Forelimb muscle (tissue), 1 donor: ENCODE results near the gene UBE2Q2. TPM values are rescaled to one million over a fixed set of nuclear protein-coding genes. Genes with fewer than 3 reads are reported as not detected.
"Not testable (repeated sequence)": the region's sequence is repeated elsewhere in the genome, so short reads cannot be mapped to it uniquely, and the experiment has no call there.

Experiments
- DNase-seq: peaks from one replicate; pipeline ENCODE4 v3.0.0-alpha.2; 2013; ENCODE audit warnings: low read depth
- polyA plus RNA-seq: library from polyadenylated mRNA; unstranded; fragments of 120-200 nt; gene quantifications from one replicate; pipeline ENCODE4 v1.2.1, GENCODE V29; 2013; ENCODE audit not compliant: insufficient read length

The UBE2Q2 gene
- polyA plus RNA-seq, 1 donor, result 47.1 TPM

DNA sequence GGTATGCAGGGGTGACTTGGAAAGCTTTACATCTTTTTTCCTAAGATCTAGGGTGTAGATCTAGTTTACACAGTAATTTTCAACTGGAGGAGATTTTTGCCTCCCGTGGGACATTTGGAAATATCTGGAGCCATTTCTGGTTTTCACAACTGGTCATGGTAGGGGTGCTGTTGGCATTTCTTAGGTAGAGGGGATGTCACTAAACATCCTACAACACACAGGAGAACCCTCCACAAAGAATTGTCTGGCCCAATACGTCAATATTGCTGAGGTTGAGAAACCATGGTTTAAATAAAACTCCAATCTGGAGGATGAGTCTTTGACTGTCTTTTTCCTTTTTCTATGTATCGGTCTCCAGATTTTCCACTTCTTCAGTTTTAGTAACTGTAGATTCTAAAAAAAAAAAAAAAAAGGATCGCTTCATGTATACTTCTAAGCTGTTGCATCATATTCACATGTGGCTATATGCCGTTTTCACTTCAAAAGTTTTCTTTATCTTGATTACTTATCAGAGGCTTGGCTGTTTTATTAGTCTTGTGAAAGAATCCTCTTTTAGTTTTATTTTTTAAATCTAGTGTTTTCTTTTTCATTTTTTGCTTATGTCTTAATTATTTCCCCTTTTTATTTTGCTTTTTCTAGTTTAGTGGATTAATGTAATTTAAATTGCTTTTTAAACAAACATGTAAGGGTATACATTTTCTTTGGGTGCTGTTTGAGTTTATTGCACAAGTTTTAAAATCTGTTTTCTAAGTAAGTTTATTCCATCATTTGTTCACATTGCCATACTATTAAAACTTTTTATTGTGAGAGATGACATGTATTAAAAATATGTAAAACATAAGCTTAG lies 21.2 kb downstream of the UBE2Q2 start:
- DNase-seq, result no peak

DNA sequence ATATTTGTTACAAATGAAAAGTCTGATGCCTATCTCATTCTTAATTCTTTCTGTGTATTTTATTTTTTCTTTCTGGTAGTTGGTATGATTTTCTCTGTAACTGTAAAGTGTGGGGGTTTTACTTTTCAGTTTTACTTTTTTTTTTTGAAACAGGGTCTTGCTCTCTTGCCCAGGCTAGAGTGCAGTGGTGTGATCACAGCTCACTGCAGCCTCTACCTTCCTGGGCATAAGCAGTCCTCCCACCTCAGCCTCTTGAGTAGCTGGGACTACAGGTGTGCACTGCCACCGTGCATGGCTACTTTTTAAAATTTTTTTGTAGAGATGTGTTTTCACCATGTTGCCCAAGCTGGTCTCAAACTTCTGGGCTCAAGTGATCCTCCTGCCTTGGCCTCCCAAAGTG lies 22.8 kb downstream of the UBE2Q2 start:
- DNase-seq, result not testable (repeated sequence)

DNA sequence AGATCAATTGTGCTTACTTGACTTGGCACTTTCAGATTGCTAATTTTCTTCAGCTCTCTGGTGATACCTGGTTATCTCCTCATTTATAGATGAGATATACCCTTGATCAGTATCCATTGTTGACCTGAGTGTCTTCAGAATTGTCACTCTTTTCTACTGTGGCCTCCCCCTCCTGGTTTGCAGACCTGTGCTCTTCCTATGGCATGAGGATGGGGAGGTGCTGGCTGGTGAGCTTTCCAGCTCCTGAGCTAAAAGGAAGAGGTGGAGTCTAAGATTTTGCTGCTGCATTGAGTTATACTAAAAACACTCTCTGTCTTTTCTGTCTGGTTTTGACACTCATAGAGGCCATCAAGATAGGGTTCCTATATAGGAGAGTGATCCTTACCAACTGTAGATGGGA lies 23.7 kb downstream of the UBE2Q2 start:
- DNase-seq, result no peak

DNA sequence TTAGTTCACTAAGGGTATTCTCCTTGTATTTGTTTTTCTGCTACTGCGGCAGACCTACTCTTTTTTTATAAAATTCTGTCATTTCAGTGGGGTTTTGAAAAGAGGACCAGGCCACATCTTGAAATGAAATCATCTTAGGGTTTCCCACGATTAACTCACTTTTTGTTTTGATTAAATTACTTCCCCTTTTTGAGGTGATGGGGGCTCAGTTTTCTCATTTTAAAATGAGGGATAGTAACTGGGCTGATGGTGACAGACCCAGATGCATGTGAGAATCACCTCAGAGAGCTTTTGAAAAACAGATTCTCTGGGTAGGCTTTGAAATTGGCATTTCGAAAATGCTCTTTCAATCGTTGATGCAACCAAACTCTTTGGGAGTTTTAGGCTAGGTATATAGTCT lies 24.2 kb downstream of the UBE2Q2 start:
- no peak for DNase-seq

DNA sequence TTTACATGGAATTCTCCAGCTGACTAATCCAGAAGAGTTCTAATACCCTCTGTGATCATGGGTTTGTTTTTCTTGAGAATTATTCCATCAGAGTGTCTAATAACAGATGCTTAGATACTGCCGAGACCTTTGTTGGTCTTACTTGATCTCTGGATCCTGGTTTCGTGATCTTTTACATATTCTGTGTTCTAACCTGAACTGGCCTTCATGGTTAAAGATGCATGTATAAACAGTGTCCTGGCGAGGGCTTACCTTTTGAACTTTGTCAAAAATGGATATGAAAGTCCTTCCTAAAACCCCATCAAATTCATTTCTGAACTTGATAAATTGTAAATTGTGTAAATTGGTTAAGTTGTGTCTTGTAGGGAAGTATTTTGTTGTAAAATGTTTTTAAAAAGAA lies 24.8 kb downstream of the UBE2Q2 start:
- no peak for DNase-seq

DNA sequence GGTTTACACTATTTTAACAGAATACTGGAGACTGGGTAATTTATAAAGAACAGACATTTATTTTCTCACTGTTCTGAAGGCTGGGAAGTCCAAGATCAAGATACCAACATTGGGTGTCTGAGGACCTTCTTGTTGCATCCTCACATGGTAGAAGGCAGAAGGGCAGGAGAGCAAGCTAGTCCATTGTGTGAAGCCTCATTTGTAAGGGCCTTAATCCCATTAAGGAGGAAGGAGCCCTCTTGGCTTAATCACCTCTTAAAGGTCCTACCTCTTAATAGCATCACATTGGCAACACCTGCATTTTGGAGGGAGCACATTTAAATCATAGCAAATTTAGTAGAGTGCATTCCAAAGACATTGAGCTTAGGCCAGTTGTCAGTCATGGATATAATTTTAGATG lies 26.2 kb downstream of the UBE2Q2 start:
- no peak for DNase-seq

DNA sequence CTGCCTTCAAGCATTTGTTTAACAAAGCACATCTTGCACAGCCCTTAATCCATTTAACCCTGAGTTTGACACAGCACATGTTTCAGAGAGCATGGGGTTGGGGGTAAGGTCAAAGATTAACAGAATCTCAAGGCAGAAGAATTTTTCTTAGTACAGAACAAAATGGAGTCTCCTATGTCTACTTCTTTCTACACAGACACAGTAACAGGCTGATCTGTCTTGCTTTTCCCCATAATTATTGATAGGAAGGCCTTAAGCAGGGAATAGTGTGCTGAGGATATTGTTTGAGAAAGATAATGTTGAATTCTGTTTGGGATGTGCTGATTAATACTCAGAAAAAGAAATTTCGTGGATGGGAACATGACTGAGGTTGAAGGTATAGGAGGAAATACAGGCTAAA lies 28.3 kb downstream of the UBE2Q2 start:
- DNase-seq, result not testable (repeated sequence)

DNA sequence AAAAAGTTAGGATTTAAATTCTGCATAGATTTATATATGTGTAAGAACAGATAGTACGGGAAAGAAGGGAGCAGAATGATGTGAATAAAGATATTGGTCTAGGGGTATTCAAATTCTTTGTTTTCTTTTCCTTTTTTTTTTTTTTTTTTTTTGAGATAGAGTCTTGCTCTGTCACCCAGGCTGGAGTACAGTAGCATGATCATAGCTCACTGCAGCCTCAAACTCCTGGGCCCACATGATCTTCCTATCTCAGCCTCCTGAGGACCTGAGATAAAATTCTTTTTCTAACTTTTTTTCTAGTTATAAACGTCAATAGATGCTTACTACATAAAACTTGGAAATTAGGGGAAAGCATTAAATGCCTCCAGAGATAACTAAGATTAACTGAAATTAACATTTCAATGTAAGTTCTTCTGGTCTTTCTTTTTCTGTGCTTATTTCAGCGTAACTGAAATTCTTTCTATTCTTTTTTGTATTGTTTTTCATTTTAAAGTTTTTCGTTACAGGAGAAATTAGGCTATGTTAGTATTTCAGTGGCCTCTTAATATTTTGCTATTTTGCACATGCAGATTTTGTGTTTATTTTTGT lies 29.2 kb downstream of the UBE2Q2 start:
- DNase-seq, result no peak

DNA sequence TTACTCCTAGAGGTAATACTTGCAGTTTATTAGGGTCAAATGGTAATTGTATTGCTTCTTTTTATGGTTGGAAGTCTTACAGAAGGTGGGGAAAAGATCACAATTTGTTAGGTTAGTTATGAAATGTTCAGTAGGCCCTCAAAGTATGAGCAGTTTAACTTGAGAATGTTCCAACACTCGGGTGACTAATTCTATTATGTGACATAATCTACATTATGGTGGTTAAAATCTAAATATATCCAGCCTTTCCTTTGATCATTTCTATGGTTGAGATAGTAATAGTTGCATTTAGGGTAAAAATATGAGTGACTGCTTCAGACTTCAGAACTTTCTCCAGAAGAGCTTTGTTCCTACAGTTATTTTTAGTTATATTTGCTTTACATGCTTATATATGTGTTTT lies 40.8 kb downstream of the UBE2Q2 start:
- DNase-seq, result no peak

DNA sequence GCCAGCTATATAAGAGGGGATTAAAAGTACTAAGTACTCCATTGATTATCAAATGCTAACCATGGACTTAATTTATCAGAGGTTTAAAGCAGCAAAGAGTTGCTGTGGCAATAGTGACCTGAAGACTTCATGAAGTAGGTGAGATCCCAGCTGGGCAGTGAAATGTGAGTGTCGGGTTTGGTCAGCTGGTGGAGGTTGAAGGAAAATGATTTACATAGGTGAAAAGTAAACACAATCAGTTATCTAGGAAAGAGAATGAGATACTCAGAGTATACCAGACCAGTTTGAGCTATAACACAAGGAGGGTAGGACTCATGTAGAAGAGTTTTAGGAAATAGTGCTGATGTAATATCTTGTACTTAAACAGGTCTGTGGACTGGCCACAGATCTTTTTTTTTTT lies 43.9 kb downstream of the UBE2Q2 start:
- DNase-seq, result no peak

DNA sequence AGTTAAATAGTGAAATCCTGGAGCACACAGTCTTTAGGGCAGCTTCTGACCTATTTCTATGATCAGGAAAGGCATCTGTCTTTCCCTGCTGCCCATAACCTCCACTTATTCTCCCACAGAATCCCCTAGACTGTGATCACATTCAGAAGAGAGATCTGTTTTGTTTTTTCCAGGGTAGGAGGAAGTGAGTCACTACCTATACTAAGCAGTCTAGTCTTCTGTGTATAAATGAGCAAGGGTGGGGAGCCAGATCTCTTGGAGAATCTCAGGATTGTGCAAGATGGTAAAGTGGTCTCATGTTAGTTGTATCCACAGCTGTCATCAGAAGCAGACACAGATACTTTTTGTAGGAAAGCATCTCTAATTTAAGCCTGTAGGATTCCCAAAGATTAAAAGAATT lies 48.6 kb downstream of the UBE2Q2 start:
- DNase-seq, result no peak

DNA sequence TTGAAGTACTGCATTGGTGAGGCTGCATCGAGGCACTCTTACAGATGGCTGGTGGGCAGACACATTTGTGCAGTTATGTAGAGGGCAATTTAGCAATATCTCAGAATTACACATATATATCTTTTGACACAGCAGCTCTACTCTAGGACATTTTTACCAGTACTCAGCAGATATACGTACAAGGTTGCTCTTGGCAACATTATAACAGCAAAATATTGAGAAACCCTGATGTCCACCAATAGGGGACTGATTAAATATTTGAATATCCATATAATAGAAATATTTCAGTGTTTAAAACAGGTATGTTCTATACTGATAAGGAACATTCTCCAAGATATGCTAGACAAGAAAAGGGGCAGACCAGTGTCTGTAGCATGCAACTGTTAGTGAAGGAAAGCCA lies 52.5 kb downstream of the UBE2Q2 start:
- no peak for DNase-seq

DNA sequence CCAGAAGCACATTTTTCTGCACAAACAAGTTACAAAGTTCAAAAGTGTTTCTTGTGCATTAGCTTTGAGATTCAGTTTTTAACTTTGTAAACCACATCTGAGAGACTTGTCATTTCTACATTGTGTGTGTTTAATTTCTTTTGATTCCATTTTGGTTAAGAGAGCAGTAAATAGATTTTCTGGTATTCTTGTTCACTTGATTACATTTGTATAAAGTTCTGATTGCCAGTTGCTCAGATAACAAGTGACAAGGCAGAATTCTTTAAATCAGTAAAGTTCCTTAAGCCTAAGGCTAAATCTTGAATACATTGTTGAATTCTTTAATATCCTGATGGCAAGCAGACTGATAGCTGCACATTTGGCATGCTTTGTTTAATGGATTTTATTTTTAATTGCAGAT lies 57.3 kb downstream of the UBE2Q2 start:
- no peak for DNase-seq

DNA sequence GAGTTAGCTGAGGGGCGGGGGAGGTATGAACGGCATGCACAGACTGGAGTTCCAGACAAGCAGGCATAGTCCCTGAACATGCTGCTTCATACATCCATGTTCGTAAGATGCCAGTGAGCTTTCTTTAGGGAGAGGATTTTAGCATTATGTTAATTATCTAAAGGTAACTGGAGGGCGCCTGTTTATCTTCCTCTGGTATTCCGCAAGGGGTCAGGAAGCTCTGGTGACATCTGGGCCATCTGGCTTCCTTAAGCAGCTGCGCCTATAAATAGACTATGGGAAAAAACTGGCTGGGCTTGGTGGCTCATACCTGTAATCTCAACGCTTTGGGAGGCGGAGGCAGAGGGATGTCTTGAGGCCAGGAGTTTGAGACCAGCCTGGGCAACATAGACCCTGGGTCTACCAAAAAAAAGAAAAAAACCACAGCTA lies 58.9 kb downstream of the UBE2Q2 start:
- no peak for DNase-seq

DNA sequence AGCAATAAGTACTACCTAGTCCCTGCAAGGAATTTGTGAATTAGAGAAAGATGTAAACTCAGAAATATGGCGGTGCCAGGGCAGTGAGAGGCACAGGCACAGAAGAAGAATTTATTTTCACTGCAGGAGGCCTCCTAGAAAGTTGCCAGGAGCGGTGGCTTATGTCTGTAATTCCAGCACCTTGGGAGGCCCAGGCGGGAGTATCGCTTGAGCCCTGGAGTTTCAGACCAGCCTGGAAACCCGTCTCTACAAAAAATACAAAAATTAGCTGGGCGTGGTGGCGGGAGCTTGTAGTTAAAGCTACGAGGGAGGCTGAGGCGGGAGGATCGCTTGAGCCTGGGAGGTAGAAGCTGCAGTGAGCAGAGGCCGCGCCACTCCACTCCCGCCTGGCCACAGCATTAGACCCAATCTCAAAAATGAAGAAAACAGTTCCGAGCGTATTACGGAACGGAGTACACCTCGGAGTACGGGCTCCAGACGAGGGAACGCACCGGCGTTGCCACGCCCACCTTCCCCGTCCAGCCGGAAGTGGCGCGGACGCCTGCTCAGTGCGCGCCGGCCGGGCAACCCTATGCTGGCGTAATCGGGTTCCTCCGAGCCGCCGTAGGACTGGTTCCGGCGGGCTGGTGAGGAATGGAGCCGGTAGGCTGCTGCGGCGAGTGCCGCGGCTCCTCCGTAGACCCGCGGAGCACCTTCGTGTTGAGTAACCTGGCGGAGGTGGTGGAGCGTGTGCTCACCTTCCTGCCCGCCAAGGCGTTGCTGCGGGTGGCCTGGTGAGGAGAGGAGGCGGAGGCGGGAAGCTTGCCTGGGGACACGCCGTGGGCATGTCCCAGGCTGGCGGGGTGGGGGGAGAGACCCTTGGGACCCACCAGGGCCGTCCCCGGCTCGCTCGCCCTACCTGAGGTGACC lies 60.3 kb downstream of the UBE2Q2 start, which contains the start of gene FBXO22:
FBXO22 (plus strand) TSS at position 548 of the 909 bp plus-strand sequence; CDS start at position 634, 86 bp downstream.
- DNase-seq, result peak; percentile 68

DNA sequence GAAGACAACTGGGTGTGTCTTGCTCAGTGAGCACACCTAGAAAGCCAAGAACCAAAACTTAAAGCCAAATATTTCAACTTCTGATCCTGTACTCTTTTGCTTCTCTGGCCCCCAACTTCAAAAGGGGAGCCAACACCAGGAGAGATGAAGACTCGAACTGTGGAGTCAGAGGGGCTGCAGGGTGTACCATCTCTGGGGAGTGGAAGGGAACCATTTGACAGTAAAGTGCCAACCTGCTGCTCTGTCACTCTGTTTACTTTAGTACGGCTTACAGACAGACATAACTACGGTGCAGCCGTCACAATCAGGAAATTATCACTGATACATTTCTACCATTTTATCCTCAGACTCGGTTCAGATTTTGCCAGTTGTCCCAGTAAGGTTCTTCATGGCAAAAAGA lies 62.0 kb downstream of the UBE2Q2 start:
- DNase-seq, result no peak

DNA sequence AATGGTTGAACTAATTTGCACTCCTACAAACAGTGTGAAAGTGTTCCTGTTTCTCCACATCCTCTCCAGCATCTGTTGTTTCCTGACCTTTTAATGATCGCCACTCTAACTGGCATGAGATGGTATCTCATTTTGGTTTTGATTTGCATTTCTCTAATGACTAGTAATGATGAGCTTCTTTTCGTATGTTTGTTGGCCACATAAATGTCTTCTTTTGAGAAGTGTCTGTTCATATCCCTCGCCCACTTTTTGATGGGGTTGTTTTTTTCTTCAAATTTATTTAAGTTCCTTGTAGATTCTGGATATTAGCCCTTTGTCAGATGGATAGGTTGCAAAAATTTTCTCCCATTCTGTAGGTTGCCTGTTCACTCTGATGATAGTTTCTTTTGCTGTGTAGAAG lies 67.1 kb downstream of the UBE2Q2 start:
- not testable (repeated sequence) for DNase-seq

DNA sequence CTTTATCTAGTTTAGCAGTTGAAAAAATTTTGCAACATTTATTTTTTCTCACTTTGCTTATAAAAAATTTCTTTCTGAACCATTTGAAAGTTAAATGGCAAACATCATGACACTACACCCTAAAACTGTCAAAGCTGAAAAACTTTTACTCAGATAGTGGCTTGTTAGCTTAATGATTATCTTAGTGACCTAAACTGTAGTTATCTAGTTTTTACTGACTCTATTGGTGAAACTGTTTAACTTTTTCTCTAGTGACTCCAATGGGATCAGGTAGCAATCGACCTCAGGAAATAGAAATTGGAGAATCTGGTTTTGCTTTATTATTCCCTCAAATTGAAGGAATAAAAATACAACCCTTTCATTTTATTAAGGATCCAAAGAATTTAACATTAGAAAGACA lies 73.7 kb downstream of the UBE2Q2 start:
- no peak for DNase-seq

DNA sequence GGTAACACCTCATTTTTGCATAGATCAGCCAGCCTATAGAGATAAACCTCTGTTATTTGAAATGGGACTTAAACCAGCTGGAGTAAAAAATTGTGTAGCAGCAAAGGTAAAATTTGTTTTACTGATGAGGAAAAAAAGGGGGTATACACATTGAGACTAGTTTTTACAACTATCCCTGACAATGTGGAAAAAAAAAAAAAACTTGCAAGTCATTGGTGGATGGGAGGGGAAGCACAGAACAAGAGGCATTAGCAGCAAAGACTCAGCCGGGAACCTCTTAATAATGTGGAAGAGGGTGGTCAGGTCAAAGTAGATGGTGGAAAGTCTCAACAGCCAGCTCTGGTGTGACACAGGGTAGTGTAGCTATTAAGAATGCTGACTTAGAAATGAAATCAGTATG lies 74.9 kb downstream of the UBE2Q2 start:
- no peak for DNase-seq

DNA sequence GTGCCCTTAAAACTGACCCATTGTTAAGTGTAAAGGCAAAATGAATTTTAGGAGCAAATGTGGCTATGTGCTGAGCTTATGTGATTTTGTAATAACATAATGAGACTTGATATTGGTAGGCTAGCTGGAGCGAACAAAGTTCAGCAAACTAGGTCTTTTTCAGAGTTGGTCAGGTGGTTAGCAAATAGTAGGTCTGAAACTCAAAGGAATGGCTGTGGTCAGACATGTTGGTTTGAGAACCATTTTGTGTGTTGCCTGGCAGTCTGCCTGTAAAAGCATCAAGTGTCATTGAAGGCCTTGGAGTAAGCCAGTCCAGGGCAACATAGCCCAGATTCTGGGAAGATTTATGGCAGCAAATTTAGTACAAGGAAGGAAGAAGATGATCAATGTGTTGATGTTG lies 76.8 kb downstream of the UBE2Q2 start:
- no peak for DNase-seq

DNA sequence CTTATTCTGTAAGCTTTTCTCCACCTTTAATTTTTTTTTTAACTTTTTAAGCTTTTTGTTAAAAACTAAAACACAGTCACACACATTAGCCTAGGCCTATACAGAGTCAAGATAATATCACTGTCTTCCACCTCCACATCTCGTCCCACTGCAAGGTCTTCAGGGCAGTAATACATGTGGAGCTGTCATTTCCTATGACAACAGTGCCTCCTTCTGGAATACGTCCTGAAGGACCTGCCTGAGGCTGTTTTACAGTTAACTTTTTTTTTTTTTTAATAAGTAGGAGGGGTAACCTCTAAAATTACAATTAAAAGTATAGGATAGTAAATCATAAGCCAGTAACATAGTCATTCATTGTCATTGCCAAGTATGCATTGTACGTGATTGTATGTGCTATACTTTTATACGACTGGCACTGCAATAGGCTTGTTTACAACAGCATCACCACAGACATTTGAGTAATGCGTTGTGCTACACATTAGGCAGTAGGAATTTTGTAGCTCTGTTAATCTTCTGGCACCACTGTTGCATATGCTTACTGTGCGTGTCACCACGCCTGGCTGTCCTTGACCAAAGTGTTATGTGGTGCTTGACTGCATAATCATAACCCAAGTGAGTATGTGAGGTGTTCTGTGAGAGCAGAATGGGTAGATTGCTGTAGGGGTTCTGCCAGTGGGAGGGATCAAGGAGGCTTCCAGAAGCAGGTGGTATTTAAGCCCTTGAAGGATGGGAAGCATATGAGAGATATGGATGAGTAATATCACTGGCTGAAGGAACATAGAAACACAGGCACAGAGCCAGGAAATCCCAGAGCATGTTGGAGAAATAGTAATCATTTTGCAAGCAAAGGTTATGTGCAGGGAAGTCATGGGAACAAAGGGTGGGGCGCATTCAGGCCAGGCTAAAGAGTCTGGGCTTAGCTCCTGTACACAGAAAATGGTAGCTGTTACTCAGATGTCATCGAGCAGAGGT lies 78.8 kb downstream of the UBE2Q2 start:
- no peak for DNase-seq
